Measurements from ENCODE around the gene ZBTB37.
A peak's percentile ranks its signal among the peaks of the same experiment; 100 is the strongest.
"Not testable (repeated sequence)": the region's sequence is repeated elsewhere in the genome, so short reads cannot be mapped to it uniquely, and the experiment has no call there.

ZBTB37 gene

GRCh38 chr1:173865468-173866164, 2.6 kb upstream of the ZBTB37 start:
- DNase-seq (ENCODE audit: low read depth), result no peak

DNA sequence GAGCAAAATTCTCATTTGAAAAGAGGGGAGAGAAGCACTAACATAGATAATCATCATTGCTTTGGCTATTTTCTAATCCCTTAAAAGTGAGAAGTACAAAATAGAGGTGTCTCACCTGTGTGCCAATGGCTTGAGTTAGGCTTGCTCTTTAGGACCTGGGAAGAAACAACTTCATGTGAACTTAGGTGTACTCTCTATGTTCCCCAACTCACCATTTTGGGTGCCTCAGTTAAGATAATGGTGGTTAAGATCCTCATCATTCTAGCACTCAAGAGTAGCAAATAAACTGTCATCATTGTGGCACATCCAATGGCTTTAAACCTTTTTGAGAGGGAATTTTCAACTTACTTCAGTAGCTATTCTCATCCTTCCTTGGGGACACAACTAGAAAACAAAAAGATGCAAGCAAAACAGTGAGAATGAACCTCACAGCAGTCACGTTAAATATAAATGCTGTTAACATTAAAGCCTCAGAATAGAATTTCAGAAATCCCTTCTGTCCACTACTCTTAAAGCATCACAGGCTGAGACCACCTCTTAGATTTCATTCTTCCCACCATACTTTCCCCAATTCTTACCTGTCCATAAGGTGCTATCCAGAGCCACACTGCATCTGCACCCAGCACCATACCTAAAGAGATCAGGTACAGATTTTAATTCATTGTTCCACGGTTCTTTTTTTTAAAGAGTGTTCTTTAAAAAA, 1.6 kb upstream of the ZBTB37 start:
- DNase-seq (ENCODE audit: low read depth), result no peak

GRCh38 chr1:173867141-173867752, 933 bp upstream of the ZBTB37 start:
- peak; percentile 31 for DNase-seq (ENCODE audit: low read depth)

- peak; percentile 92 for DNase-seq (ENCODE audit: low read depth)
Measured at GRCh38 chr1:173867753-173868265, 371 bp upstream of the ZBTB37 start, which contains the start of gene GAS5. GAS5 (minus strand) TSS chr1:173867989.

GRCh38 chr1:173869021-173869359, 810 bp downstream of the ZBTB37 start:
- DNase-seq (ENCODE audit: low read depth), result no peak

- no peak for DNase-seq (ENCODE audit: low read depth)
Measured at GRCh38 chr1:173870252-173871075, 2.3 kb downstream of the ZBTB37 start.

DNA sequence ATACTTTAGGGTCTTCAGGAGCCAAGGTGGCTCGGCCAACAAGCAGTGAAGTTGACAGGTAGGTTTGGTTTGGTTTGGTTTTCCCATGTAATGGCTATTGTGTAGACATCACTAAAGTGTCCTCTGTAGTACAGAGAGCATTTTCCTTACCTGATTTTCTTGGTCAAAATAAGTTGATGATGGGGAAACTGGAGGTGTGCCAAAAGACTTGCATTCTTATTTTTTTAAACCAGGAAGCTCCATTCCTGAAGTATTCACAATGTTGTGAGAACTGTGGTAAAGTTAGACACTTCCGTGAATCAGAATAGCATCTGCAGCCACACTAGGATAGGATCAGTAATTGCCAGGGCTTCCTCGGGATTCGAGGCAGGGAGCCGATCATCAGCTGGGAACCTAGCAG, 2.9 kb downstream of the ZBTB37 start:
- no peak for DNase-seq (ENCODE audit: low read depth)

DNA sequence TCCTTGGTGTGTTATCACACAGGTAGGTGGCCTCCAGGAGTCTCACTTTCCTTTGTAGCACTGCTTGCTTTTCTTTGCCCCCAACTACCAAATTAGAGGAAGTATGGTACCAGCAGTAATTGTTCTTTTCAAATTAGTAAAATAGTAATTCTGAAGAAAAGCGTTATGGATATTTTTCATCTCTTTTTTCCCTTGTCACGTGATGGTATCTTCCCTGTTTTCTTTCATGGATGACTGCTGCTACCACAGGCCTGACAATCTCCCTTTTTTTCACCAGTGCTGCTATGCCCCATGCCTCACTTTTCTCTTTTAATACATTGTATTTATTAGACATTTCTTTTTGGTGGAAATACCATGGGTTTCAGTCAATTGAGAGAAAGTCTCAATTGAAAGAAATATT, 3.3 kb downstream of the ZBTB37 start:
- DNase-seq (ENCODE audit: low read depth), result no peak

DNA sequence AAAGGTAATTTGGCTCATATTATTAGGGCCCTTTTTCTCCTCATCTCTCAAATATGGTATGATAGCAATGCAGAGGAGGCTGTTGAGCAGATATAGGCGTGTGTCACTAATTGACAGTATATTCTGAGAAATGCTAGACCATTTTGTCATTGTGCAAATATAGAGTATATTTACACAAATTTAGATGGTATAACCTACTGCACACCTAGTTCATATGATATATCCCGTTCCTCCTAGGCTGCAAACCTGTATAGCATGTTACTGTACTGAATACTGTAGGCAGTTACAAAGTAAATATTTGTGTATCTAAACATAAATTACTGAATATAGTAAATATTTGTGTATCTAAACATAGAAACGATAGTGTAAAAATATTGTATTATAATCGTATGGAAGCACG, 8.6 kb downstream of the ZBTB37 start:
- no peak for DNase-seq (ENCODE audit: low read depth)

DNA sequence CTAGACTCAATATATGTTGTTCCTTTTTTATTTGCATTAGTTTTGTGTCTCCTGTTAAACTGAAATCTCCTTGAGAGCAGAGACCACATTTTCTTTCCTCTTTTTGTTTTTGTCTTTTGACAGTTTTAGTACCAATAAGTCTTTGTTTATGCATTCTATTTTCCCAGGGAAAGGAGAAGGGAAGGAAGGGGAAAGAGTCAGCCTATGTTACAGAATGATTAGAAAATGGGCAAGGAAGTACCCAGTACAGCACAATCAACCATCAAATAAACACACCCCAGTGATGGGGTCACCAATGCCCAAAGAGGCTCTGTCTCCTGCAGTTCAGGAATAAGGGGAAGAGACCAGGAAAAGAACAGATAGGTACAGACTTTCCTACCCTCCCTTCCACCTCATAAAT, 10.1 kb downstream of the ZBTB37 start:
- DNase-seq (ENCODE audit: low read depth), result no peak

GRCh38 chr1:173881117-173881516, 12.9 kb downstream of the ZBTB37 start:
- not testable (repeated sequence) for DNase-seq (ENCODE audit: low read depth)

DNA sequence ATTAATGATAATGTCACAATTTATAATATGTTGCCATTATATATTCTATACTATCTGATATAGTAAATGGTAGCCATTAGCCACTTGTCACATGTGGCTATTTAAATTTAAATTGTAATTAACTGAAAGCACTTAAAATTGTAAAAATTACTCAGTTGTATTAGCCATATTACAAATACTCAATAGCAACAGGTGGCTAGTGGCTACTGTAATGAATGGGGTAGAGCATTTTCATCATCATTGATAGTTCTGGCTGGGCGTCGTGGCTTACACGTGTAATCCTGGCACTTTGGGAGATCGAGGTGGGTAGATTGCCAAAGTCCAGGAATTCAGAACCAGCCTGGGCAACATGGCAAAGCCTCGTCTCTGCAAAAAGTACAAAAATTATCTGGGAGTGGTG, 16.5 kb downstream of the ZBTB37 start:
- no peak for DNase-seq (ENCODE audit: low read depth)

GRCh38 chr1:173886746-173887611, 18.8 kb downstream of the ZBTB37 start:
- DNase-seq (ENCODE audit: low read depth), result no peak

GRCh38 chr1:173887627-173888026, 19.4 kb downstream of the ZBTB37 start:
- no peak for DNase-seq (ENCODE audit: low read depth)

- DNase-seq (ENCODE audit: low read depth), result no peak
Measured at GRCh38 chr1:173888749-173889148, 20.6 kb downstream of the ZBTB37 start.

DNA sequence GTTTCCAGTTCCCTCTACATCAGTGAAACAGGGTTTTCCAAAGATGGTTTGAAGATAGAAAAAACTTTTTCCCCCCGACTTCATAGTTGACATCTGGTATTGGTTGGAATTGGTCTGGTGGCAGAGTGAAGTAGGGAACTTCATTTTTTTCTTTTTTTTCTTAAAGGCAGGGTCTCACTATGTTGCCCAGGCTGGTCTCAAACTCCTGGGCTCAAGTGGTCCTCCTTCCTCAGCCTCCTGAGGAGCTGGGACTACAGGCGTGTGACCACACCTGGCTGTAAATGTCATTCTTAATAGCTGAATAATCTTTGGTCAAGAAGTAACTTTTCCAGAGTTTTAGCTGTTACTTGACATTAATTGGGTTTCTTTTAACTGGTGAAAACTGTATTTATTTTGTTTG, 21.7 kb downstream of the ZBTB37 start:
- DNase-seq (ENCODE audit: low read depth), result no peak

- DNase-seq (ENCODE audit: low read depth), result no peak
Measured at GRCh38 chr1:173893611-173894010, 25.4 kb downstream of the ZBTB37 start.

DNA sequence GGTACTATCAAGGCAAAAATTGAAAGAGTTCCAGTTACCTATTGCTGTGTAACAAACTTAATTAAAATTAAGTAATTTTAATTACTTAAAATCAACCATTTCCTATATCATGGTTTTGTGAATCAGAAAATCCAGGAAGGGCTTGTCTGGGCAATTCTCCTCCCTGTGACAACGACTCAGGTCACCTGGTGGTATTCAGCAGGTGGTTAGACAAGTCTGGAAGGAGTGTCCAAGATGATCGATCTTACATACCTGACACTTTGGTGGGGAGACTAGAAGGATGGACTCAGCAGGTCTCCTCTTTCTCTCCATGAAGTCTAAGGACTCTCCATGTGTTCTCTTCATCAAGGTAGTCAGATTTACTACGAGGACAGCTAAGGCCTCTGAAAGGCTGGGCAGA, 26.0 kb downstream of the ZBTB37 start:
- no peak for DNase-seq (ENCODE audit: low read depth)

DNA sequence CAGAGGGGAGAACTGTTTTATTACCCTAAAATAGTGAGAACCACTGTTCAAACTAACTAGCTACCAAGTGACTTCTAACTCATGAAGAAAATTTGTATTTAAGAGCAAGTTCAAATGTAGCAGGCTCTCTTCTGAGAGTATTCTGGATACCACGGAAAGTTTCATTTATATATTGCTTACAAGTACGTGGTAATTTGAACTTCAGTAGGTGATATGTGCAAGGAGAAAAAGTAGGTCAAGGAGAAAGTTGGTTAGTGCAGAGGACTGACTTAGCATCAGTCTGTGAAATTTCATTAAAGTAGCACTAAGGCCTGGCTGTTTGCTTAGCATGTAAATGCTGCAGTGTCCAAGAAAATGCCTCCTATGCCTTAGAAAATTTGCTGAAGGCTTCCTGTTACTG, 32.2 kb downstream of the ZBTB37 start:
- DNase-seq (ENCODE audit: low read depth), result no peak

DNA sequence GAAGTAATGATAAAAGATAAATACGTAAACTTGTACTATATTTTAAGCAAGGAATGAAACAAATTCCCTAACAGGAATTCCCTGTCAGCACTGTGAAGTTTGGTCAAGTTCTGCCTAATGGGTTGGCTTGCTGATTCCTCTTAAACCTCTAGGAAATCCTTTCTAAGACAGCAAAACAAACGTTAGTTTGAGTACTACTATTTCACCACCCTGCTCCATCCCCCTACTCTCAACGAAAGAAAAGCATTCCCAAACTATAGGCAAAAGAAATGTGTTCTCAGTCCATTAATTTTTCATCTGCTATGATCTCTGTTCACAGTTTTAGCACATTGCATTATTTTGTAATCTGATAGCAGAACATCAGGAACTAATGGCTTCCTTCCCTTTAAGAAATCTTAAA, 32.8 kb downstream of the ZBTB37 start:
- no peak for DNase-seq (ENCODE audit: low read depth)

- DNase-seq (ENCODE audit: low read depth), result no peak
Measured at GRCh38 chr1:173903827-173904531, 35.8 kb downstream of the ZBTB37 start.

Measured in stimulated activated CD8-positive, alpha-beta memory T cell treated with anti-CD3 and anti-CD28 coated beads, Interleukin-15, amount 100 ng/mL, for 24 hours (primary cell).